NCI-H345 treated with DMSO at 0.1 percent for 48 hours (cell line): ENCODE data around the gene TMPRSS9.
"Not testable (repeated sequence)": the region's sequence is repeated elsewhere in the genome, so short reads cannot be mapped to it uniquely, and the experiment has no call there.

Experiments
- DNase-seq: peaks from one replicate; lab custom pipeline; 2025; ENCODE audit not compliant: unreplicated experiment; lab: John Stamatoyannopoulos, UW

Gene TMPRSS9

GRCh38 chr19:2455851-2456570 lies 95.9 kb downstream of the TMPRSS9 start:
- no peak for DNase-seq

GRCh38 chr19:2457394-2458037 lies 97.5 kb downstream of the TMPRSS9 start:
- no peak for DNase-seq

- DNase-seq: no peak
Measured at GRCh38 chr19:2458054-2458453, 98.0 kb downstream of the TMPRSS9 start.

- not testable (repeated sequence) for DNase-seq
Measured at GRCh38 chr19:2458776-2459175, 98.7 kb downstream of the TMPRSS9 start.

- DNase-seq: no peak
Measured at GRCh38 chr19:2460245-2460644, 100.2 kb downstream of the TMPRSS9 start.

- DNase-seq: peak; percentile 51
Measured at GRCh38 chr19:2461751-2462634, 101.9 kb downstream of the TMPRSS9 start.

- peak; percentile 42 for DNase-seq
Measured at GRCh38 chr19:2462635-2463421, 102.8 kb downstream of the TMPRSS9 start.

- DNase-seq: not testable (repeated sequence)
Measured at GRCh38 chr19:2463694-2464093, 103.6 kb downstream of the TMPRSS9 start.

- DNase-seq: no peak
Measured at GRCh38 chr19:2464389-2464788, 104.3 kb downstream of the TMPRSS9 start.

- no peak for DNase-seq
Measured at GRCh38 chr19:2468596-2468995, 108.5 kb downstream of the TMPRSS9 start.

GRCh38 chr19:2469102-2469914 lies 109.2 kb downstream of the TMPRSS9 start:
- no peak for DNase-seq

GRCh38 chr19:2469915-2470200 lies 109.8 kb downstream of the TMPRSS9 start:
- not testable (repeated sequence) for DNase-seq

GRCh38 chr19:2474232-2475017 lies 114.4 kb downstream of the TMPRSS9 start:
- DNase-seq: peak; percentile 38

GRCh38 chr19:2475018-2475701 lies 115.1 kb downstream of the TMPRSS9 start:
- no peak for DNase-seq
